Measurements from ENCODE around the gene NUDCD2. TPM values are rescaled to one million over a fixed set of nuclear protein-coding genes. Genes with fewer than 3 reads are reported as not detected.
A peak's percentile ranks its signal among the peaks of the same experiment; 100 is the strongest.

The NUDCD2 gene
- total RNA-seq: 10 to 100 TPM; 17.9 to 24.8 TPM
- polyA plus RNA-seq (ENCODE audit: insufficient read length in 6 of 6): 10 to 100 TPM; 45.8 to 56.7 (median 52.1) TPM
- long read RNA-seq, donor 1, full-length matches to known transcripts: 45 of 45 reads
- long read RNA-seq, donor 1, partial matches to known transcripts: 0 of 45 reads
- long read RNA-seq, donor 1, other reads (novel, unspliced or antisense): 0 of 45 reads
- long read RNA-seq, donor 2, full-length matches to known transcripts: 31 of 31 reads
- long read RNA-seq, donor 2, partial matches to known transcripts: 0 of 31 reads
- long read RNA-seq, donor 2, other reads (novel, unspliced or antisense): 0 of 31 reads
- long read RNA-seq, donor 3, full-length matches to known transcripts: 36 of 36 reads
- long read RNA-seq, donor 3, partial matches to known transcripts: 0 of 36 reads
- long read RNA-seq, donor 3, other reads (novel, unspliced or antisense): 0 of 36 reads
- long read RNA-seq, donor 4, full-length matches to known transcripts: 17 of 21 reads
- long read RNA-seq, donor 4, partial matches to known transcripts: 3 of 21 reads
- long read RNA-seq, donor 4, other reads (novel, unspliced or antisense): 1 of 21 reads
- long read RNA-seq, donor 5, full-length matches to known transcripts: 23 of 23 reads
- long read RNA-seq, donor 5, partial matches to known transcripts: 0 of 23 reads
- long read RNA-seq, donor 5, other reads (novel, unspliced or antisense): 0 of 23 reads
- long read RNA-seq, donor 6, full-length matches to known transcripts: 27 of 27 reads
- long read RNA-seq, donor 6, partial matches to known transcripts: 0 of 27 reads
- long read RNA-seq, donor 6, other reads (novel, unspliced or antisense): 0 of 27 reads
- long read RNA-seq, donor 7, full-length matches to known transcripts: 18 of 18 reads
- long read RNA-seq, donor 7, partial matches to known transcripts: 0 of 18 reads
- long read RNA-seq, donor 7, other reads (novel, unspliced or antisense): 0 of 18 reads
- long read RNA-seq, donor 8, full-length matches to known transcripts: 22 of 22 reads
- long read RNA-seq, donor 8, partial matches to known transcripts: 0 of 22 reads
- long read RNA-seq, donor 8, other reads (novel, unspliced or antisense): 0 of 22 reads
- long read RNA-seq, donor 9: 0 reads
- long read RNA-seq, donor 10, full-length matches to known transcripts: 18 of 19 reads
- long read RNA-seq, donor 10, partial matches to known transcripts: 1 of 19 reads
- long read RNA-seq, donor 10, other reads (novel, unspliced or antisense): 0 of 19 reads
- long read RNA-seq, donor 11, full-length matches to known transcripts: 48 of 48 reads
- long read RNA-seq, donor 11, partial matches to known transcripts: 0 of 48 reads
- long read RNA-seq, donor 11, other reads (novel, unspliced or antisense): 0 of 48 reads
- long read RNA-seq, donor 12, full-length matches to known transcripts: 26 of 26 reads
- long read RNA-seq, donor 12, partial matches to known transcripts: 0 of 26 reads
- long read RNA-seq, donor 12, other reads (novel, unspliced or antisense): 0 of 26 reads

GRCh38 chr5:163459819-163460561 is at the start of gene NUDCD2:
NUDCD2 (minus strand) TSS chr5:163460102; CDS start chr5:163460050, 52 bp downstream.
- Histone ChIP-seq H3K9me3 (no peaks in the 10 kb centered on the region), H3K4me3 (peak within 1 kb of the TSS; percentile 67 to 68), H3K27ac (peak within 1 kb of the TSS; percentile 94 to 96), H3K36me3 (peaks cover 0 to 12% of the 10 kb centered on the region in 2 donors), H3K27me3 (no peaks in the 10 kb centered on the region), H3K4me1 (peaks cover 10 to 38% of the 10 kb centered on the region in 2 donors)
- intact Hi-C loops (cut with DNase I): no loop called here
- peak in 1 of 2 donors; percentile 8 for TF ChIP-seq CTCF (IDR thresholded peaks at IDR 0.05)
- DNase-seq: peak; percentile 95 to 99 (median 98)
- peak; percentile 93 for ATAC-seq

GRCh38 chr5:163509291-163509951 is 49.5 kb upstream of the NUDCD2 start:
- Histone ChIP-seq H3K36me3 (peaks cover 0 to 29% of the 10 kb centered on the region in 2 donors), H3K9me3 (no peaks in the 10 kb centered on the region), H3K4me3 (peak overlapping the region in 1 of 2 donors; percentile 6), H3K4me1 (peaks cover 10 to 59% of the 10 kb centered on the region in 2 donors), H3K27ac (peak overlapping the region; percentile 63 to 65), H3K27me3 (no peaks in the 10 kb centered on the region)
- no peak for TF ChIP-seq CTCF (IDR thresholded peaks at IDR 0.05)
- DNase-seq: peak in 2 of 4 donors; percentile 69 to 73
- intact Hi-C loops (cut with DNase I): no loop called here
- ATAC-seq: no peak

- Histone ChIP-seq H3K27me3 (no peaks in the 10 kb centered on the region), H3K27ac (peak overlapping the region; percentile 63 to 65), H3K9me3 (no peaks in the 10 kb centered on the region), H3K4me1 (peaks cover 10 to 62% of the 10 kb centered on the region in 2 donors), H3K36me3 (peaks cover 0 to 23% of the 10 kb centered on the region in 2 donors), H3K4me3 (peak overlapping the region in 1 of 2 donors; percentile 6)
- no peak for TF ChIP-seq CTCF (IDR thresholded peaks at IDR 0.05)
- no peak for ATAC-seq
- no peak for DNase-seq
- intact Hi-C loops (cut with DNase I): no loop called here
These were observed 48.9 kb upstream of the NUDCD2 start for GRCh38 chr5:163508753-163509152.

- no peaks in the 10 kb centered on the region for H3K9me3 ChIP-seq
- H3K4me3 ChIP-seq: peak overlapping the region; percentile 82 to 84
- no peaks in the 10 kb centered on the region for H3K27me3 ChIP-seq
- DNase-seq (no peak), ATAC-seq (no peak)
- TF ChIP-seq CTCF (IDR thresholded peaks at IDR 0.05): no peak
- peak overlapping the region; percentile 98 to 99 for H3K27ac ChIP-seq
- peaks cover 0 to 2% of the 10 kb centered on the region in 2 donors for H3K36me3 ChIP-seq
- intact Hi-C loops (cut with DNase I): no loop called here
- peaks cover 10 to 61% of the 10 kb centered on the region in 2 donors for H3K4me1 ChIP-seq
These were observed 46.8 kb upstream of the NUDCD2 start for GRCh38 chr5:163506726-163507125.
